H1 (cell line): Measurements from ENCODE around the gene ZMIZ1. TPM values are rescaled to one million over a fixed set of nuclear protein-coding genes. Genes with fewer than 3 reads are reported as not detected.
A peak's percentile ranks its signal among the peaks of the same experiment; 100 is the strongest.

Experiments used
- ASH2L ChIP-seq: fragments of 200-600, 300-600 bp; sonication (generic); IDR thresholded peaks from one replicate; pipeline ENCODE4 v1.7.1; 2017; ENCODE audit warnings: low read length
- ATF3 ChIP-seq: IDR thresholded peaks from 2 replicates; pipeline ENCODE4 v1.6.1; 2011; ENCODE audit warnings: low read depth, mild to moderate bottlenecking, low read length; ENCODE audit not compliant: insufficient read depth
- CBX5 ChIP-seq: fragments of 300-800, 300-1000 bp; sonication (generic); IDR thresholded peaks from 2 replicates; pipeline ENCODE4 v1.7.1; 2016; ENCODE audit warnings: antibody characterized with exemption, low read length, low read depth
- CBX8 ChIP-seq: fragments of 300-800, 300-1000 bp; sonication (generic); IDR thresholded peaks from 2 replicates; pipeline ENCODE4 v1.7.1; 2016; ENCODE audit warnings: low read depth, low read length, borderline replicate concordance
- CREB1 ChIP-seq: IDR thresholded peaks from 2 replicates; pipeline ENCODE4 v1.6.1; 2012; ENCODE audit warnings: inconsistent platforms
- CTBP2 ChIP-seq: IDR thresholded peaks from 2 replicates; pipeline ENCODE4 v1.7.0; 2011; ENCODE audit warnings: borderline replicate concordance, mild to moderate bottlenecking, moderate library complexity, mixed read lengths, low read length; ENCODE audit not compliant: insufficient read depth, insufficient read length
- E2F6 ChIP-seq: IDR thresholded peaks from 2 replicates; pipeline ENCODE4 v1.6.1; 2012; ENCODE audit warnings: inconsistent platforms
- EP300 ChIP-seq, 2 experiments: IDR thresholded peaks; 1 replicate in 1 of 2; 2 replicates in 1 of 2; pipeline ENCODE4 v1.6.1; 2011 to 2012; ENCODE audit warnings: low read depth in 2 of 2, low read length in 2 of 2, mild to moderate bottlenecking in 2 of 2, borderline replicate concordance in 1 of 2, inconsistent platforms in 1 of 2, moderate library complexity in 1 of 2
- GTF2F1 ChIP-seq: IDR thresholded peaks from 2 replicates; pipeline ENCODE4 v1.6.1; 2012; ENCODE audit warnings: low read depth, low read length, improper control_type of control experiment, borderline replicate concordance
- KDM1A ChIP-seq: fragments of 200-600, 300-600 bp; sonication (generic); IDR thresholded peaks from 2 replicates; pipeline ENCODE4 v1.7.1; 2016; ENCODE audit warnings: mild to moderate bottlenecking, low read length, borderline replicate concordance
- KDM4A ChIP-seq: IDR thresholded peaks from one replicate; pipeline ENCODE4 v1.7.1; 2012; ENCODE audit warnings: low read depth, mild to moderate bottlenecking, moderate library complexity, low read length, inconsistent platforms; ENCODE audit not compliant: severe bottlenecking
- MAX ChIP-seq: IDR thresholded peaks from 2 replicates; pipeline ENCODE4 v1.6.1; 2012; ENCODE audit warnings: inconsistent platforms
- PHF8 ChIP-seq: fragments of 200-600 bp; sonication (generic); conservative IDR thresholded peaks from 2 replicates; pipeline ENCODE4 v1.7.1; 2012; ENCODE audit warnings: low read depth, mild to moderate bottlenecking, inconsistent platforms, low read length, moderate library complexity
- RNF2 ChIP-seq: fragments of 200-900, 300-1000 bp; sonication (generic); IDR thresholded peaks from 2 replicates; pipeline ENCODE4 v1.7.1; 2016; ENCODE audit warnings: borderline replicate concordance, low read depth, mild to moderate bottlenecking, antibody characterized with exemption, low read length; ENCODE audit not compliant: poor library complexity, severe bottlenecking; ENCODE audit errors: missing control alignments
- SIN3A ChIP-seq, 2 experiments: IDR thresholded peaks in 1 of 2; conservative IDR thresholded peaks in 1 of 2; 2 replicates each; pipeline ENCODE4 v1.6.1; 2011 to 2012; ENCODE audit warnings: low read length in 2 of 2, improper control_type of control experiment in 1 of 2, low read depth in 1 of 2, mild to moderate bottlenecking in 1 of 2
- SIRT6 ChIP-seq: IDR thresholded peaks from one replicate; pipeline ENCODE4 v1.7.1; 2012; ENCODE audit warnings: low read length, inconsistent platforms
- TAF7 ChIP-seq: optimal IDR thresholded peaks from 2 replicates; pipeline ENCODE3; 2011; ENCODE audit warnings: low read depth, mild to moderate bottlenecking, inconsistent platforms, low read length, moderate library complexity, borderline replicate concordance
- polyA plus RNA-seq, 7 experiments: library from polyadenylated mRNA; depleted of rRNA in 3 of 7; stranded (reverse) in 5 of 7; unstranded in 2 of 7; fragments of >200 nt in 5 of 7; fragments of 200-250 nt in 2 of 7; gene quantifications; 1 replicate in 5 of 7; 2 replicates in 1 of 7; 4 replicates in 1 of 7; pipeline versions ENCODE4 v1.2.1 to v1.2.3, GENCODE V29; 2011 to 2013; ENCODE audit warnings: missing spikeins in 2 of 7, mixed read lengths in 2 of 7
- total RNA-seq: library from RNA; stranded (reverse); fragmentation: NEBNext Ultra II Directional; extraction: Animal tissue kit (Norgen Biotek cat#: 25700); gene quantifications from 2 replicates; pipeline ENCODE4 v1.2.1, GENCODE V29; 2021

The ZMIZ1 gene
- total and polyA plus RNA-seq, 2 of the 8 experiments (the other 6 are each of a cell fraction or from before 2014, with no cell fraction given) = 8.1 to 28.0 TPM

GRCh38 chr10:79129361-79129997 is 60.7 kb downstream of the ZMIZ1 start (continued):
- TF ChIP-seq KDM1A = no peak
- no peak for TF ChIP-seq PHF8
- no peak for TF ChIP-seq RNF2
- peak; percentile 61; the same call in 1 of the 2 replicates for TF ChIP-seq ATF3
- TF ChIP-seq TAF7 = no peak
- TF ChIP-seq GTF2F1 = no peak
- peak; percentile 85 for TF ChIP-seq ASH2L
- no peak for TF ChIP-seq MAX
- no peak for TF ChIP-seq SIN3A (conservative IDR thresholded peaks at IDR 0.05 in 1 of 2, IDR thresholded peaks at IDR 0.05 in 1 of 2; ENCODE audit: low read depth in 1 of 2, low read length in 2 of 2)
- TF ChIP-seq KDM4A = no peak
- no peak for TF ChIP-seq CBX5
- TF ChIP-seq CREB1 = peak; percentile 1; the same call in 1 of the 2 replicates
- no peak for TF ChIP-seq SIRT6
- TF ChIP-seq CBX8 = no peak
- peak; percentile 70 for TF ChIP-seq CTBP2
- TF ChIP-seq E2F6 = no peak
- peak in 1 of 2 experiments; percentile 43; a peak in 1 of 3 replicates for TF ChIP-seq EP300 (IDR thresholded peaks at IDR 0.05; ENCODE audit: borderline replicate concordance in 1 of 2, low read depth in 2 of 2, low read length in 2 of 2)
